ENCODE data around the gene CLASP2. TPM values are rescaled to one million over a fixed set of nuclear protein-coding genes. Genes with fewer than 3 reads are reported as not detected.

The CLASP2 gene
- polyA plus RNA-seq, 3 donors, result 10.1 to 16.1 (median 13.9) TPM

GRCh38 chr3:33722626-33723370 is 4.7 kb upstream of the CLASP2 start:
- peaks cover 0 to 2% (median 0%) of the 10 kb centered on the region in 7 donors for H3K9me3 Mint-ChIP-seq
- no peaks in the 10 kb centered on the region for H4K20me1 ChIP-seq (ENCODE audit: insufficient read depth, low read length)
- no peaks in the 10 kb centered on the region for H3K36me3 Mint-ChIP-seq
- H3K27ac Mint-ChIP-seq, result no peak overlapping the region
- intact Hi-C loops (cut with micrococcal nuclease), result no loop called here
- no peak for DNase-seq
- no peak overlapping the region for H2AFZ ChIP-seq (ENCODE audit: insufficient read depth, low read depth, low read length, poor library complexity, severe bottlenecking)
- TF ChIP-seq, protein P1, sequence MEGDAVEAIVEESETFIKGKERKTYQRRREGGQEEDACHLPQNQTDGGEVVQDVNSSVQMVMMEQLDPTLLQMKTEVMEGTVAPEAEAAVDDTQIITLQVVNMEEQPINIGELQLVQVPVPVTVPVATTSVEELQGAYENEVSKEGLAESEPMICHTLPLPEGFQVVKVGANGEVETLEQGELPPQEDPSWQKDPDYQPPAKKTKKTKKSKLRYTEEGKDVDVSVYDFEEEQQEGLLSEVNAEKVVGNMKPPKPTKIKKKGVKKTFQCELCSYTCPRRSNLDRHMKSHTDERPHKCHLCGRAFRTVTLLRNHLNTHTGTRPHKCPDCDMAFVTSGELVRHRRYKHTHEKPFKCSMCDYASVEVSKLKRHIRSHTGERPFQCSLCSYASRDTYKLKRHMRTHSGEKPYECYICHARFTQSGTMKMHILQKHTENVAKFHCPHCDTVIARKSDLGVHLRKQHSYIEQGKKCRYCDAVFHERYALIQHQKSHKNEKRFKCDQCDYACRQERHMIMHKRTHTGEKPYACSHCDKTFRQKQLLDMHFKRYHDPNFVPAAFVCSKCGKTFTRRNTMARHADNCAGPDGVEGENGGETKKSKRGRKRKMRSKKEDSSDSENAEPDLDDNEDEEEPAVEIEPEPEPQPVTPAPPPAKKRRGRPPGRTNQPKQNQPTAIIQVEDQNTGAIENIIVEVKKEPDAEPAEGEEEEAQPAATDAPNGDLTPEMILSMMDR (IDR thresholded peaks at IDR 0.05), result no peak
- no peaks in the 10 kb centered on the region for H3K27me3 ChIP-seq (ENCODE audit: control insufficient read depth in 2 of 2, insufficient read depth in 2 of 2, low read length in 2 of 2)
- WGBS (ENCODE audit: insufficient coverage), result 100% methylated on average over 1 of the region's 2 CpGs
- H3K9ac ChIP-seq (ENCODE audit: insufficient read depth, low read length, poor library complexity, severe bottlenecking), result no peak overlapping the region
- H3K4me3 Mint-ChIP-seq, result no peak overlapping the region
- H3K4me1 ChIP-seq (ENCODE audit: control insufficient read depth in 1 of 2, insufficient read depth in 2 of 2, low read length in 2 of 2), result peaks cover 5 to 6% of the 10 kb centered on the region in 2 donors
- H3K4me1 Mint-ChIP-seq, result peaks cover 3% of the 10 kb centered on the region
- no peaks in the 10 kb centered on the region for H3K36me3 ChIP-seq (replicated peaks in 1 of 2; ENCODE audit: control insufficient read depth in 1 of 2, insufficient read depth in 2 of 2, low read length in 2 of 2)
- H3K4me2 ChIP-seq (replicated peaks; ENCODE audit: extremely low read depth, low read length, poor library complexity, severe bottlenecking), result no peak overlapping the region
- H3K9me3 ChIP-seq (replicated peaks in 1 of 2; ENCODE audit: control insufficient read depth in 1 of 2, insufficient read depth in 1 of 2, low read length in 2 of 2), result no peaks in the 10 kb centered on the region
- H3K27ac ChIP-seq (ENCODE audit: low read depth in 1 of 2, low read length in 2 of 2), result no peak overlapping the region
- H3K4me3 ChIP-seq (replicated peaks in 1 of 3; ENCODE audit: low read depth in 2 of 3, low read length in 3 of 3), result no peak overlapping the region
- H3K27me3 Mint-ChIP-seq (ENCODE audit: low read depth in 3 of 3), result no peaks in the 10 kb centered on the region
- peaks cover 2% of the 10 kb centered on the region for H3K79me2 ChIP-seq (ENCODE audit: insufficient read depth, low read length)

DNA sequence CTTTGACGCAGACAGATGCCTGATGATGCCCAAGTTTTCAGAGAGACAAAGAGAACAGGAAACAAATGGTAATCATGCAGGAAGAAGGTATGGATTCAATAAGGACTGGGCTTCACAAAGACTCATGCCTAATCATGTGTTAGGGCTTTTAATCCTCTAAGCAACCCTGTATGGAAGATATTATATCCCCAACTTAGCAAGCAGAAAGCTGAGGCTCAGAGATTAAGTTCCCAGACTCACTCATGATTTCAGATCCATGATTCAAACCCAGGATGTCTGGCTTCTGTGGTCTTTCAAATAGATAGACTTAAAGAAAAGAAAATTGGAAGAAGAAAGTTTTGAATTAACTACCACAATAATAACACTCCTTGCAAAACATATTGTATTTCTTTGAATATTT is 4.1 kb upstream of the CLASP2 start:
- no peak overlapping the region for H3K27ac ChIP-seq (ENCODE audit: low read depth in 1 of 2, low read length in 2 of 2)
- H3K36me3 Mint-ChIP-seq, result no peaks in the 10 kb centered on the region
- no peak overlapping the region for H3K27ac Mint-ChIP-seq
- no peak overlapping the region for H3K9ac ChIP-seq (ENCODE audit: insufficient read depth, low read length, poor library complexity, severe bottlenecking)
- peaks cover 0 to 2% (median 0%) of the 10 kb centered on the region in 7 donors for H3K9me3 Mint-ChIP-seq
- no peak overlapping the region for H3K4me2 ChIP-seq (replicated peaks; ENCODE audit: extremely low read depth, low read length, poor library complexity, severe bottlenecking)
- no peaks in the 10 kb centered on the region for H3K9me3 ChIP-seq (replicated peaks in 1 of 2; ENCODE audit: control insufficient read depth in 1 of 2, insufficient read depth in 1 of 2, low read length in 2 of 2)
- TF ChIP-seq, protein P1 (IDR thresholded peaks at IDR 0.05), result no peak
- H3K27me3 Mint-ChIP-seq (ENCODE audit: low read depth in 3 of 3), result no peaks in the 10 kb centered on the region
- no peaks in the 10 kb centered on the region for H3K27me3 ChIP-seq (ENCODE audit: control insufficient read depth in 2 of 2, insufficient read depth in 2 of 2, low read length in 2 of 2)
- 100% methylated on average over 1 of the region's 1 CpG for WGBS (ENCODE audit: insufficient coverage)
- peaks cover 3% of the 10 kb centered on the region for H3K4me1 Mint-ChIP-seq
- H3K4me3 Mint-ChIP-seq, result no peak overlapping the region
- H3K79me2 ChIP-seq (ENCODE audit: insufficient read depth, low read length), result peaks cover 8% of the 10 kb centered on the region
- intact Hi-C loops (cut with micrococcal nuclease), result no loop called here
- no peak overlapping the region for H2AFZ ChIP-seq (ENCODE audit: insufficient read depth, low read depth, low read length, poor library complexity, severe bottlenecking)
- H4K20me1 ChIP-seq (ENCODE audit: insufficient read depth, low read length), result no peaks in the 10 kb centered on the region
- H3K4me3 ChIP-seq (replicated peaks in 1 of 3; ENCODE audit: low read depth in 2 of 3, low read length in 3 of 3), result no peak overlapping the region
- peaks cover 6% of the 10 kb centered on the region in 2 donors for H3K4me1 ChIP-seq (ENCODE audit: control insufficient read depth in 1 of 2, insufficient read depth in 2 of 2, low read length in 2 of 2)
- no peak for DNase-seq
- H3K36me3 ChIP-seq (replicated peaks in 1 of 2; ENCODE audit: control insufficient read depth in 1 of 2, insufficient read depth in 2 of 2, low read length in 2 of 2), result no peaks in the 10 kb centered on the region
